K562 (cell line): ENCODE results near the gene ABHD16A. TPM values are rescaled to one million over a fixed set of nuclear protein-coding genes. Genes with fewer than 3 reads are reported as not detected.

Experiments used
- ARID3B ChIP-seq: fragments of 250-450 bp; sonication (Bioruptor Pico); IDR thresholded peaks from 2 replicates; pipeline ENCODE4 v1.4.0; 2020; ENCODE audit warnings: borderline replicate concordance
- ARNT ChIP-seq, 2 experiments: fragments of 450-650 bp; IDR thresholded peaks; 2 replicates each; pipeline ENCODE4 v1.6.1; 2016; ENCODE audit warnings: mild to moderate bottlenecking in 1 of 2
- CCAR2 ChIP-seq: fragments of 200-400 bp; formaldehyde crosslinking; IDR thresholded peaks from 2 replicates; pipeline ENCODE4 v1.6.1; 2017; ENCODE audit warnings: mild to moderate bottlenecking, low read depth, low read length
- KLF1 ChIP-seq: fragments of 450-650 bp; IDR thresholded peaks from 2 replicates; pipeline ENCODE4 v1.6.1; 2016; ENCODE audit warnings: missing genetic modification characterization, missing compliant biosample characterization
- MECOM ChIP-seq: fragments of 250-450 bp; sonication (Bioruptor Pico); IDR thresholded peaks from 2 replicates; pipeline ENCODE4 v1.8.0; 2022; ENCODE audit warnings: inconsistent platforms
- NR2C2 ChIP-seq, 2 experiments: fragments of 200-800 bp in 1 of 2; sonication (Bioruptor generic) in 1 of 2; sonication (generic) in 1 of 2; formaldehyde crosslinking in 1 of 2; IDR thresholded peaks; 2 replicates each; pipeline versions ENCODE4 v1.6.1 to v1.8.0; 2016 to 2022; ENCODE audit warnings: mild to moderate bottlenecking in 1 of 2, missing compliant biosample characterization in 1 of 2, missing genetic modification characterization in 1 of 2, missing genetic modification reagents in 1 of 2
- PATZ1 ChIP-seq: fragments of 250-450 bp; sonication (Bioruptor Pico); IDR thresholded peaks from 2 replicates; pipeline ENCODE4 v1.5.0; 2020; ENCODE audit warnings: mild to moderate bottlenecking, borderline replicate concordance
- POLR3G ChIP-seq: IDR thresholded peaks from 2 replicates; pipeline ENCODE4 v1.6.1; 2011; ENCODE audit not compliant: insufficient read length, insufficient replicate concordance; ENCODE audit errors: extremely low read depth
- PREB ChIP-seq: sonication (generic); formaldehyde crosslinking; IDR thresholded peaks from 2 replicates; pipeline ENCODE4 v1.8.1; 2023; ENCODE audit warnings: mild to moderate bottlenecking, missing genetic modification reagents
- SAFB2 ChIP-seq: fragments of 200-400 bp; formaldehyde crosslinking; IDR thresholded peaks from 2 replicates; pipeline ENCODE4 v1.6.1; 2018; ENCODE audit warnings: borderline replicate concordance, low read length, low read depth, moderate library complexity; ENCODE audit not compliant: severe bottlenecking
- SREBF1 ChIP-seq: fragments of 150-350 bp; IDR thresholded peaks from 2 replicates; pipeline ENCODE4 v1.6.1; 2014; ENCODE audit warnings: antibody characterized with exemption, low read depth, low read length, borderline replicate concordance
- TAF9B ChIP-seq: fragments of 450-650 bp; IDR thresholded peaks from 2 replicates; pipeline ENCODE4 v1.6.1; 2018; ENCODE audit warnings: mild to moderate bottlenecking; ENCODE audit not compliant: partially characterized antibody
- TRIM24 ChIP-seq, 2 experiments: fragments of 450-650 bp; IDR thresholded peaks; 2 replicates each; pipeline ENCODE4 v1.6.1; 2016
- ZNF24 ChIP-seq: fragments of 450-650 bp; IDR thresholded peaks from 2 replicates; pipeline ENCODE4 v1.6.1; 2016
- ZNF518B ChIP-seq: fragments of 250-450 bp; sonication (Bioruptor Pico); IDR thresholded peaks from 2 replicates; pipeline ENCODE4 v1.5.0; 2021; ENCODE audit warnings: mild to moderate bottlenecking, moderate library complexity
- ZNF561 ChIP-seq: fragments of 450-650 bp; formaldehyde crosslinking; conservative IDR thresholded peaks from 2 replicates; pipeline ENCODE4 v1.4.0; 2020; ENCODE audit warnings: mild to moderate bottlenecking, moderate library complexity
- ZNF79 ChIP-seq: fragments of 250-450 bp; sonication (Bioruptor Pico); IDR thresholded peaks from 2 replicates; pipeline ENCODE4 v1.4.0; 2020; ENCODE audit warnings: low read depth, mild to moderate bottlenecking, moderate library complexity
- polyA plus RNA-seq, 8 experiments: library from polyadenylated mRNA; depleted of rRNA in 4 of 8; stranded (reverse) in 5 of 8; unstranded in 3 of 8; fragments of >200 nt; fragmentation: Nextera tagmentation in 2 of 8; fragmentation: Illumina TruSeq in 1 of 8; extraction: Ambion mirVana in 2 of 8; extraction: Trizol in 1 of 8; gene quantifications; 2 replicates each; pipeline versions ENCODE4 v1.2.1 to v1.2.3, GENCODE V29; 2011 to 2014; ENCODE audit warnings: inconsistent platforms in 1 of 8, missing spikeins in 1 of 8
- total RNA-seq, 7 experiments: library from RNA; depleted of rRNA in 6 of 7; stranded (reverse); fragments of >200 nt in 6 of 7; fragmentation: Illumina TruSeq in 2 of 7; extraction: Trizol in 2 of 7; gene quantifications; 2 replicates each; pipeline versions ENCODE4 v1.2.1 to v1.2.3, GENCODE V29; 2011 to 2021; ENCODE audit warnings: low replicate concordance in 1 of 7
- TF ChIP-seq, protein P1 (sequence below): sonication (generic); formaldehyde crosslinking; IDR thresholded peaks from 2 replicates; pipeline ENCODE4 v1.8.1; 2022; ENCODE audit warnings: missing genetic modification reagents

ABHD16A gene
- total and polyA plus RNA-seq, 9 of the 15 experiments (the other 6 are each of a cell fraction or from before 2014, with no cell fraction given): 25.8 to 120 (median 81.6) TPM

GRCh38 chr6:31734821-31735406 is 31.8 kb upstream of the ABHD16A start (continued):
- TF ChIP-seq PATZ1 (CRISPR knock-in tag) (0 out of 2 replicates have a peak, but pooled peaks have one; percentile 29), ARID3B (CRISPR knock-in tag) (no peak), CCAR2 (0 out of 2 replicates have a peak, but pooled peaks have one; percentile 18), SREBF1 (no peak), SAFB2 (no peak), ZNF24 (no peak), MECOM (CRISPR knock-in tag) (no peak), KLF1 (tag) (peak; percentile 58; the same call in 1 of the 2 replicates), ARNT (IDR thresholded peaks at IDR 0.05) (no peak), ZNF518B (CRISPR knock-in tag) (no peak), ZNF561 (CRISPR knock-in tag) (no peak), POLR3G (no peak), NR2C2 (CRISPR knock-in tag; IDR thresholded peaks at IDR 0.05) (peak; percentile 82), NR2C2 (tag; IDR thresholded peaks at IDR 0.05) (no peak), TAF9B (no peak), ZNF79 (CRISPR knock-in tag) (no peak), TRIM24 (IDR thresholded peaks at IDR 0.05) (peak in 1 of 2 experiments; percentile 79), PREB (CRISPR knock-in tag) (no peak)
- TF ChIP-seq, protein P1, sequence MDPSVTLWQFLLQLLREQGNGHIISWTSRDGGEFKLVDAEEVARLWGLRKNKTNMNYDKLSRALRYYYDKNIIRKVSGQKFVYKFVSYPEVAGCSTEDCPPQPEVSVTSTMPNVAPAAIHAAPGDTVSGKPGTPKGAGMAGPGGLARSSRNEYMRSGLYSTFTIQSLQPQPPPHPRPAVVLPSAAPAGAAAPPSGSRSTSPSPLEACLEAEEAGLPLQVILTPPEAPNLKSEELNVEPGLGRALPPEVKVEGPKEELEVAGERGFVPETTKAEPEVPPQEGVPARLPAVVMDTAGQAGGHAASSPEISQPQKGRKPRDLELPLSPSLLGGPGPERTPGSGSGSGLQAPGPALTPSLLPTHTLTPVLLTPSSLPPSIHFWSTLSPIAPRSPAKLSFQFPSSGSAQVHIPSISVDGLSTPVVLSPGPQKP (CRISPR knock-in tag): no peak
